GM12891 (cell line): ENCODE data around the gene CPED1.
"Not testable (repeated sequence)": the region's sequence is repeated elsewhere in the genome, so short reads cannot be mapped to it uniquely, and the experiment has no call there.

Experiments
- DNase-seq: peaks from one replicate; pipeline ENCODE4 v3.0.0; 2011; ENCODE audit warnings: low spot score; ENCODE audit not compliant: insufficient read length
- FAIRE-seq: peaks from 2 replicates; lab custom pipeline; 2011; peaks lifted over from hg19 to GRCh38; lab: Jason Lieb, UNC
- PAX5 ChIP-seq: IDR thresholded peaks from 2 replicates; pipeline ENCODE4 v1.6.1; 2011; ENCODE audit warnings: low read length, moderate library complexity, mild to moderate bottlenecking; ENCODE audit not compliant: insufficient read depth, severe bottlenecking
- POLR2A ChIP-seq: IDR thresholded peaks from 2 replicates; pipeline ENCODE4 v1.6.1; 2011; ENCODE audit warnings: low read depth, low read length, control low read depth
- POLR2AphosphoS5 ChIP-seq: IDR thresholded peaks from 2 replicates; pipeline ENCODE4 v1.6.1; 2011; ENCODE audit warnings: low read depth, low read length, control low read depth
- POU2F2 ChIP-seq: IDR thresholded peaks from 2 replicates; pipeline ENCODE4 v1.6.1; 2011; ENCODE audit warnings: low read depth, mild to moderate bottlenecking, control low read depth, low read length, moderate library complexity
- SPI1 ChIP-seq: IDR thresholded peaks from 2 replicates; pipeline ENCODE4 v1.6.1; 2011; ENCODE audit warnings: low read depth, low read length, control low read depth
- TAF1 ChIP-seq: IDR thresholded peaks from 2 replicates; pipeline ENCODE4 v1.6.1; 2011; ENCODE audit warnings: low read depth, low read length, control low read depth

Gene CPED1

GRCh38 chr7:121180436-121181063 lies 192.0 kb downstream of the CPED1 start:
- TF ChIP-seq POU2F2 = no peak
- no peak for TF ChIP-seq POLR2A
- TF ChIP-seq SPI1 = peak; percentile 88
- peak; percentile 66 for TF ChIP-seq PAX5
- no peak for TF ChIP-seq TAF1
- TF ChIP-seq POLR2AphosphoS5 = no peak
- FAIRE-seq = peak; percentile 51
- no peak for DNase-seq

DNA sequence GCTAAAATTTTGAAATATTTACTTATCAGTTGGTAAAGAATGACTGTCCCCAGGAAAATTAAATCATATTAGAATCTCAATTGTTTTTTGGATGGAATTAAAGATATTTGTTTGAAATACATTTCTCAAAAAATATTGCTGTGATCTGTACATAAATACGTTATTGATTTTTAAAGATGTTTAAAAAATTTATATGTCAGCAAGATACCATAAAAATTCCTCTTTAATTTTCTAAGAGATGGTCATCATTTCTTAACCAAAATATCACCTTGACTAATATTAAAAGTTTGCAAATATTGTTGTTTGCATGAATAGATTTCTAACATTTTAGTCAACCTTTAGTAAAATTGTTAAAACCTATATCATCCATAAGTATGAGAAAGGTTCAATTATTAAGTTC lies 192.8 kb downstream of the CPED1 start:
- FAIRE-seq (no peak), DNase-seq (no peak)
- TF ChIP-seq POLR2AphosphoS5 = no peak
- no peak for TF ChIP-seq POLR2A
- no peak for TF ChIP-seq TAF1
- no peak for TF ChIP-seq SPI1
- no peak for TF ChIP-seq PAX5
- no peak for TF ChIP-seq POU2F2

DNA sequence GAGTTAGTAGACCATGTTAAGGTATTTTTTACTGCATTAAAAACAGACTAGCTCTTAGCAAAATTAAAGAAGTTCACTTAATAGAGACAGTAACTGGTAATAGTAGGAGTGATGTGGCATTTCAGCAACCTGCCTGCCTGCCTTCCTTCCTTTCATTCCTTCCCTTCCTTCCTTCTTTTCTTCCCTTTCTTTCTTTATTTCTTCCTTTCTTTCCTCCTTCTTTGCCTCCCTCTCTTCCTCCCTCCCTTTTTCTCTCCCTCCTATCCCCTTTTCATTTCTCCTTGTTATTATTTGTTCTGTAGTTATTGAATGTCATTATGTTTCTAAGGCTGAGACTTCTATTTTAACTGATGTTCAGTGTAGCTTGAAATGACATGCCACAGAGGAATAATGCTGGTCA lies 193.8 kb downstream of the CPED1 start:
- FAIRE-seq (no peak), DNase-seq (no peak)
- no peak for TF ChIP-seq POLR2AphosphoS5
- TF ChIP-seq TAF1 = no peak
- no peak for TF ChIP-seq POLR2A
- no peak for TF ChIP-seq PAX5
- TF ChIP-seq POU2F2 = no peak
- TF ChIP-seq SPI1 = no peak

DNA sequence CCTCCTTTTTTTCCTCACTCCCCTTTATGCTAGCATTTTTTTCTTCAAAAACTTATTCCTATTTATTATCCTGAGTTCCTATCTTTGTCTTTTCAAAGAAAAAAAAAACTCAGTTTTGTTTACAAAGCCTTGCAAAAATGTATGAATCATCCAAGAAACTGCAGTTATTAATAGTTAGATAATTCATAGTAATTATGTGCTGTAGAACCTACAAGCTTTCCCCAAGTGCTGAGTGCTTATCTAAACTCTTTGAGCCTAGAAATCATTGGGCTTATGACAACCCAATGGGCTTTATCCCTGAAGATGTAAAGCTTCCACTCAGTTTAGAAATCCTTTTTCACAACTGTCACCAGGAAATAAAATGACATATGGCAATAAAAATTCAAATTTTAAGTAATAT lies 194.4 kb downstream of the CPED1 start:
- no peak for DNase-seq
- TF ChIP-seq SPI1 (no peak), POU2F2 (no peak), POLR2AphosphoS5 (no peak), TAF1 (no peak), POLR2A (no peak), PAX5 (no peak)
- FAIRE-seq = no peak

- FAIRE-seq, DNase-seq: not testable (repeated sequence)
Measured at GRCh38 chr7:121183883-121184282, 195.4 kb downstream of the CPED1 start.

DNA sequence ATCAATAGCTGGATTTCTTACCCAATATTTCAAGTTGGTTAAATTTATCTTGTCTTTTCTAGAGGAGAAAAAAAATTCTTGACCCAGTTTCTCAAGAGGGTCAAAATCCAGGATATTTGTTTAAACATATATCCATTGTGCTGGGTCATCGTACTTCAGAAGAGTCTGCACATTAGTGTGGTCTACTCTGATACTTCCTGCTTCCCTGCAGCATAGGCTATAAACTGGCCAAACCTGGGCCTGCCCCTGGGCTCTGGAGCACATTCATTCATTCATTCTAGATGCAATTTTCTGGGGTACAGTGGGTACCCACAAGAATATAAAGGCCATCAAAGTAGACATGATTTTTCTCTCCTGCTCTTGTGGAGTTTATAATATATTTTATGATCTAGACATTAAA lies 198.2 kb downstream of the CPED1 start:
- no peak for TF ChIP-seq POLR2AphosphoS5
- TF ChIP-seq POU2F2 = no peak
- no peak for TF ChIP-seq SPI1
- no peak for TF ChIP-seq POLR2A
- no peak for TF ChIP-seq TAF1
- no peak for TF ChIP-seq PAX5
- DNase-seq (no peak), FAIRE-seq (no peak)

DNA sequence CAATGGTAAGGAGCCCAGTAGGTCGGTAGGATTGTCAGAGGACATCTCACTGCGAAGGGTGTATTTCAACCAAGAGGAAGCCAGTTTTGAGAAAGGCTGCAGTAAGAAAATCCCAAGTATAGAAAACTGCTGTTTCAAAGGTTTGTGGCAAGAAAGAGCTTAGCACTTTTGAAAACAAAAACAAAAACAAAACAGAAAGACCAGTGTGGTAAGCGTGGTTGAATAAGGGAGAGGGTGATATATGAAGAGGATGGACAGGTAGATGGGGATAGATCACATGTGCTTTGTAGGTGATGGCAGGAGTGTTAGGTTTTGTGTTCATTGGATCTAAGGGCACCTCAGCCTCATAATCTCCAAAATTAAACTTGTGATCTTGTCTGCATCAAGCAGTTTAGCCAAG lies 198.7 kb downstream of the CPED1 start:
- no peak for DNase-seq
- FAIRE-seq = peak; percentile 62
- TF ChIP-seq SPI1 (no peak), PAX5 (no peak), POU2F2 (no peak), POLR2A (no peak), POLR2AphosphoS5 (no peak), TAF1 (no peak)

DNA sequence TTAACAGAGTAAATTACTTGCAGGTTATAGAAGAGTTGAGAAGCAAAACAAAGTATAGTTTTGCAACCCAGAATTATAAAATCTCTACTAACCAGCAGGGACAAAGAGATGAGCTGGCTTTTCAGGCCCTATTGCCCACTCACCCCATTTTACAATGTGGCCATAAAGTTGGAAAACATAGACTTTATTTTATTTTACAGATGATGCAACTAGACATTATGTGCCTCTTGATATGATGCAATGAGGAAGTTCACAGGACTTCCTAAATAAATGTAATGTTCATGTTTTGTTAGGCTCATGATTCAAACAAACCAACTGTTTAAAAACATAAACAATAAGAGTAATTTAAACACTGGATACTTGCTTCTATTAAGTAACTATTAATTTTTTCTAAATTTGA lies 199.2 kb downstream of the CPED1 start:
- TF ChIP-seq POU2F2 = no peak
- no peak for TF ChIP-seq PAX5
- no peak for TF ChIP-seq SPI1
- no peak for TF ChIP-seq POLR2A
- no peak for TF ChIP-seq TAF1
- TF ChIP-seq POLR2AphosphoS5 = no peak
- no peak for DNase-seq
- no peak for FAIRE-seq

DNA sequence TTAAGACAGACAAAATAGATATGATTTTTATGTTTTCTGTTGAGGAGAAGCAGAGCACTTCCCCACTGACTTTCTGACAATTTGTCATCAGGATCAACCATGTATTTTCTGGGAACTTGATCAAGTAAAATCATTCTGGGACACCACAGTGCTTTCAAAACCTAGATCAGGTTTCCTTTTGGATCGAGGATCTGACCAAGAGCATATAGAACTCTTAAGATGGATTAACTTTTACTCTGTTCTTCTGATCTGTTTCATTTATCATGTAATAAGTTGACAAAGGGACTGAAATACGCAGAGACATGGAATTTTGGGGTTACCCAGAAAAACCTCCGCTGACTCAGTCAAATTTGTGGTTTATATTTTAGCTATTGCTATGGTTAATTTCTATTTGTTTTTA lies 204.3 kb downstream of the CPED1 start:
- TF ChIP-seq SPI1 (no peak), TAF1 (no peak), PAX5 (no peak), POLR2AphosphoS5 (no peak), POLR2A (no peak), POU2F2 (no peak)
- no peak for FAIRE-seq
- DNase-seq = no peak

GRCh38 chr7:121195010-121195409 lies 206.5 kb downstream of the CPED1 start:
- DNase-seq (no peak), FAIRE-seq (no peak)
- no peak for TF ChIP-seq POU2F2
- no peak for TF ChIP-seq PAX5
- no peak for TF ChIP-seq TAF1
- TF ChIP-seq POLR2A = no peak
- TF ChIP-seq SPI1 = no peak
- no peak for TF ChIP-seq POLR2AphosphoS5
